ENCODE data around the gene RNF187. TPM values are rescaled to one million over a fixed set of nuclear protein-coding genes. Genes with fewer than 3 reads are reported as not detected.

RNF187 gene
- total and polyA plus RNA-seq, 2 of the 4 experiments (the other 2 are of a cell fraction): 14.0 to 55.4 TPM

DNA sequence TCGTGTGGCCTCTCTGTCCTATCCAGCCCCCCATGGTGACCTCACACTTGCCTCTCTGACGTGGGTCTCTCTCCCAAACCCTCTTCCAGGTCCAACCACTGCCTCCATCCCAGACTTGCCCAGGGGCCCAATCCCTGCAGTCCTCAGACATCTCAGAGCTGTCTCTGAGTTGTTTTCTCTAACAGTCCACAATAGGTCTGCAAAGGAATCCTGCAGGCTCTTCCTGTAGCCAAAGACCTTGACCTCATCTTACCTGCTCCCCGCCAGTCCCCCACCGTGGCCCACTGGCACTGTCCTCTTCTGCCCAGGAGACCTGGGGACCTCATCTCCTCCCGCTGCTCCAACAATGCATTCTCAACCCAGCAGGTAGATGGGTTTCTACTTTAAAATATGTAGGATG is 10.0 kb downstream of the RNF187 start:
- CTCF ChIA-PET: no interaction called here
- no peak overlapping the region for H2AK9ac ChIP-seq (replicated peaks; ENCODE audit: low read depth, low read length, poor library complexity)
- H4K20me1 ChIP-seq (ENCODE audit: insufficient read depth, low read length): 0 out of 2 replicates have a peak, but pooled peaks cover 6% of the 10 kb centered on the region
- H3K4me3 ChIP-seq (ENCODE audit: insufficient read depth, low read depth, low read length): no peak overlapping the region
- peaks cover 0 to 11% of the 10 kb centered on the region in 2 experiments; a peak in 1 of 4 replicates for H3K79me1 ChIP-seq (ENCODE audit: low read depth in 1 of 2, low read length in 2 of 2)
- TF ChIP-seq, protein P1, sequence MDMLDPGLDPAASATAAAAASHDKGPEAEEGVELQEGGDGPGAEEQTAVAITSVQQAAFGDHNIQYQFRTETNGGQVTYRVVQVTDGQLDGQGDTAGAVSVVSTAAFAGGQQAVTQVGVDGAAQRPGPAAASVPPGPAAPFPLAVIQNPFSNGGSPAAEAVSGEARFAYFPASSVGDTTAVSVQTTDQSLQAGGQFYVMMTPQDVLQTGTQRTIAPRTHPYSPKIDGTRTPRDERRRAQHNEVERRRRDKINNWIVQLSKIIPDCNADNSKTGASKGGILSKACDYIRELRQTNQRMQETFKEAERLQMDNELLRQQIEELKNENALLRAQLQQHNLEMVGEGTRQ (IDR thresholded peaks at IDR 0.05; ENCODE audit: low read depth, low read length): no peak
- TF ChIP-seq MAFK (IDR thresholded peaks at IDR 0.05; ENCODE audit: low read depth, low read length) (no peak), FOS (IDR thresholded peaks at IDR 0.05; ENCODE audit: low read depth, low read length) (no peak), SMC3 (IDR thresholded peaks at IDR 0.05; ENCODE audit: low read depth, low read length) (no peak), RFX5 (IDR thresholded peaks at IDR 0.05; ENCODE audit: low read depth, low read length) (no peak), CHD1 (IDR thresholded peaks at IDR 0.05; ENCODE audit: low read depth, low read length) (no peak), BHLHE40 (IDR thresholded peaks at IDR 0.05; ENCODE audit: low read depth, low read length) (no peak), CEBPB (IDR thresholded peaks at IDR 0.05; ENCODE audit: low read depth, low read length) (no peak), RCOR1 (IDR thresholded peaks at IDR 0.05; ENCODE audit: insufficient replicate concordance, low read length) (no peak), RAD21 (IDR thresholded peaks at IDR 0.05; ENCODE audit: low read length) (no peak), MAZ (IDR thresholded peaks at IDR 0.05; ENCODE audit: borderline replicate concordance, low read depth, low read length) (no peak)
- TF ChIP-seq, protein P2, sequence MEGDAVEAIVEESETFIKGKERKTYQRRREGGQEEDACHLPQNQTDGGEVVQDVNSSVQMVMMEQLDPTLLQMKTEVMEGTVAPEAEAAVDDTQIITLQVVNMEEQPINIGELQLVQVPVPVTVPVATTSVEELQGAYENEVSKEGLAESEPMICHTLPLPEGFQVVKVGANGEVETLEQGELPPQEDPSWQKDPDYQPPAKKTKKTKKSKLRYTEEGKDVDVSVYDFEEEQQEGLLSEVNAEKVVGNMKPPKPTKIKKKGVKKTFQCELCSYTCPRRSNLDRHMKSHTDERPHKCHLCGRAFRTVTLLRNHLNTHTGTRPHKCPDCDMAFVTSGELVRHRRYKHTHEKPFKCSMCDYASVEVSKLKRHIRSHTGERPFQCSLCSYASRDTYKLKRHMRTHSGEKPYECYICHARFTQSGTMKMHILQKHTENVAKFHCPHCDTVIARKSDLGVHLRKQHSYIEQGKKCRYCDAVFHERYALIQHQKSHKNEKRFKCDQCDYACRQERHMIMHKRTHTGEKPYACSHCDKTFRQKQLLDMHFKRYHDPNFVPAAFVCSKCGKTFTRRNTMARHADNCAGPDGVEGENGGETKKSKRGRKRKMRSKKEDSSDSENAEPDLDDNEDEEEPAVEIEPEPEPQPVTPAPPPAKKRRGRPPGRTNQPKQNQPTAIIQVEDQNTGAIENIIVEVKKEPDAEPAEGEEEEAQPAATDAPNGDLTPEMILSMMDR (conservative IDR thresholded peaks at IDR 0.05; ENCODE audit: low read depth, low read length): no peak
- TF ChIP-seq, protein P3, sequence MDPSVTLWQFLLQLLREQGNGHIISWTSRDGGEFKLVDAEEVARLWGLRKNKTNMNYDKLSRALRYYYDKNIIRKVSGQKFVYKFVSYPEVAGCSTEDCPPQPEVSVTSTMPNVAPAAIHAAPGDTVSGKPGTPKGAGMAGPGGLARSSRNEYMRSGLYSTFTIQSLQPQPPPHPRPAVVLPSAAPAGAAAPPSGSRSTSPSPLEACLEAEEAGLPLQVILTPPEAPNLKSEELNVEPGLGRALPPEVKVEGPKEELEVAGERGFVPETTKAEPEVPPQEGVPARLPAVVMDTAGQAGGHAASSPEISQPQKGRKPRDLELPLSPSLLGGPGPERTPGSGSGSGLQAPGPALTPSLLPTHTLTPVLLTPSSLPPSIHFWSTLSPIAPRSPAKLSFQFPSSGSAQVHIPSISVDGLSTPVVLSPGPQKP (IDR thresholded peaks at IDR 0.05; ENCODE audit: borderline replicate concordance, low read depth, low read length): no peak
- dilution Hi-C loops (cut with HindIII; ENCODE audit: low sequenced_read_pairs, unreplicated experiment): no loop called here
- no peak for DNase-seq
- no peaks in the 10 kb centered on the region for H3K4me1 ChIP-seq (ENCODE audit: control insufficient read depth, insufficient read depth, low read length)
- in situ Hi-C loops (cut with MboI; ENCODE audit: low sequenced_read_pairs): no loop called here
- H3K9me3 ChIP-seq (ENCODE audit: control insufficient read depth, insufficient read depth, low read length): no peaks in the 10 kb centered on the region
- H4K91ac ChIP-seq (ENCODE audit: insufficient read depth, low read depth, low read length): no peak overlapping the region
- H3K27ac ChIP-seq (ENCODE audit: insufficient read depth, low read length): no peak overlapping the region
- no peak overlapping the region for H3K23ac ChIP-seq (ENCODE audit: low read depth, low read length)
- H2BK120ac ChIP-seq (ENCODE audit: low read depth, low read length): no peak overlapping the region
- H3K36me3 ChIP-seq (ENCODE audit: control insufficient read depth, insufficient read depth, low read length): peaks cover 32% of the 10 kb centered on the region
- no peaks in the 10 kb centered on the region for H3K27me3 ChIP-seq (ENCODE audit: control insufficient read depth, insufficient read depth, low read length)
- H2AFZ ChIP-seq (replicated peaks; ENCODE audit: low read length, poor library complexity): no peak overlapping the region
- no peak overlapping the region for H2BK20ac ChIP-seq (ENCODE audit: low read depth, low read length)
- no peak overlapping the region for H4K8ac ChIP-seq (ENCODE audit: low read depth in 2 of 2, low read length in 2 of 2)
- ATAC-seq (ENCODE audit: low read depth): no peak
- no peak overlapping the region for H4K5ac ChIP-seq (ENCODE audit: low read depth, low read length)
- intact Hi-C loops (cut with micrococcal nuclease): no loop called here
- POLR2A ChIA-PET (ENCODE audit: unreplicated experiment): no interaction called here
- no peak overlapping the region for H3K9ac ChIP-seq (ENCODE audit: low read depth, low read length)
- H3K18ac ChIP-seq (ENCODE audit: low read depth, low read length): no peak overlapping the region
- no peak overlapping the region for H3K14ac ChIP-seq (replicated peaks; ENCODE audit: low read depth, low read length)
- WGBS, 2 experiments (ENCODE audit: extremely low coverage in 2 of 2, insufficient read length in 1 of 2): 37% methylated on average over 2 of the region's 5 CpGs; no CpG with 5 or more reads in 1 of the 2 experiments
- no peak overlapping the region for H3K56ac ChIP-seq (ENCODE audit: extremely low read depth, insufficient read depth, low read length)
- no peak overlapping the region for H2BK5ac ChIP-seq (ENCODE audit: low read depth, low read length, poor library complexity, severe bottlenecking)
- BruUV-seq (replicated peaks): no TSS peak
- H3K9me1 ChIP-seq (ENCODE audit: insufficient read depth, low read length): 0 out of 2 replicates have a peak, but pooled peaks cover 9% of the 10 kb centered on the region
- no peak overlapping the region for H3K4me2 ChIP-seq (ENCODE audit: low read depth, low read length)
- no peak overlapping the region for H3K4ac ChIP-seq (ENCODE audit: low read depth, low read length)
- H2BK15ac ChIP-seq (ENCODE audit: low read depth, low read length): no peak overlapping the region
- no peak overlapping the region for H2AK5ac ChIP-seq (ENCODE audit: low read depth, low read length)
